HG02623 (cell line): ENCODE measurements around the gene NOTCH1.
"Not testable (repeated sequence)": the region's sequence is repeated elsewhere in the genome, so short reads cannot be mapped to it uniquely, and the experiment has no call there.

ENCODE experiments used
- ATAC-seq: cut with Tn5 transposase; IDR thresholded peaks from one replicate; pipeline ENCODE4 v1.9.1; 2021; ENCODE audit warnings: moderate library complexity; ENCODE audit not compliant: unreplicated experiment

The NOTCH1 gene

GRCh38 chr9:136565715-136566552 is 20.1 kb upstream of the NOTCH1 start:
- no peak for ATAC-seq

GRCh38 chr9:136565086-136565714 is 19.4 kb upstream of the NOTCH1 start:
- no peak for ATAC-seq

- ATAC-seq = no peak
Observed at GRCh38 chr9:136564379-136564988, 18.6 kb upstream of the NOTCH1 start.

- no peak for ATAC-seq
Observed at GRCh38 chr9:136563646-136564325, 17.9 kb upstream of the NOTCH1 start.

- no peak for ATAC-seq
Observed at GRCh38 chr9:136562746-136563495, 17.1 kb upstream of the NOTCH1 start.

GRCh38 chr9:136561779-136562178 is 15.9 kb upstream of the NOTCH1 start:
- ATAC-seq = no peak

GRCh38 chr9:136560586-136560985 is 14.7 kb upstream of the NOTCH1 start:
- ATAC-seq = no peak

- ATAC-seq = not testable (repeated sequence)
Observed at GRCh38 chr9:136559371-136559770, 13.5 kb upstream of the NOTCH1 start.

- ATAC-seq = not testable (repeated sequence)
Observed at GRCh38 chr9:136558846-136559245, 13.0 kb upstream of the NOTCH1 start.

- ATAC-seq = no peak
Observed at GRCh38 chr9:136558373-136558772, 12.5 kb upstream of the NOTCH1 start.

- ATAC-seq = no peak
Observed at GRCh38 chr9:136557036-136557435, 11.2 kb upstream of the NOTCH1 start.

GRCh38 chr9:136556166-136556565 is 10.3 kb upstream of the NOTCH1 start:
- ATAC-seq = no peak

- no peak for ATAC-seq
Observed at GRCh38 chr9:136554870-136555269, 9.0 kb upstream of the NOTCH1 start.

- no peak for ATAC-seq
Observed at GRCh38 chr9:136553581-136553980, 7.7 kb upstream of the NOTCH1 start.

- ATAC-seq = no peak
Observed at GRCh38 chr9:136552117-136552703, 6.4 kb upstream of the NOTCH1 start.

GRCh38 chr9:136551401-136552116 is 5.7 kb upstream of the NOTCH1 start:
- ATAC-seq = no peak

- no peak for ATAC-seq
Observed at GRCh38 chr9:136550439-136551289, 4.8 kb upstream of the NOTCH1 start.

GRCh38 chr9:136549010-136549980 is 3.4 kb upstream of the NOTCH1 start:
- ATAC-seq = no peak
